Body of pancreas (tissue), 4 donors: ENCODE results near the gene DIP2B. TPM values are rescaled to one million over a fixed set of nuclear protein-coding genes. Genes with fewer than 3 reads are reported as not detected.

Experiments used
- ATAC-seq: fragments of 150-250 bp; one replicate; pipeline ENCODE4 v1.9.1; 2016
- DNase-seq, 4 donors: peaks; one replicate each; pipeline ENCODE4 v3.0.0-alpha.2; 2019
- H3K27ac ChIP-seq, 4 donors: fragments of 200-600 bp; sonication (generic); 1 replicate in 3 of 4; 2 replicates in 1 of 4; pipeline versions ENCODE4 v1.5.1 to v1.6.1; 2016 to 2019; ENCODE audit warnings: mild to moderate bottlenecking in 1 of 4, mixed read lengths in 1 of 4, moderate library complexity in 1 of 4
- H3K27me3 ChIP-seq, 2 donors: fragments of 200-600 bp; sonication (generic); one replicate each; pipeline ENCODE4 v1.6.0; 2016; ENCODE audit warnings: mild to moderate bottlenecking in 1 of 2
- H3K36me3 ChIP-seq, 2 donors: fragments of 200-600 bp; sonication (generic); replicated peaks in 1 of 2; 2 replicates each; pipeline ENCODE4 v1.5.1; 2016; ENCODE audit warnings: low read depth in 2 of 2; ENCODE audit not compliant: insufficient read depth in 1 of 2
- H3K4me1 ChIP-seq: fragments of 200-600 bp; sonication (generic); one replicate; pipeline ENCODE4 v1.6.0; 2016
- H3K4me3 ChIP-seq, 2 donors: fragments of 200-600 bp; sonication (generic); 1 replicate in 1 of 2; 2 replicates in 1 of 2; pipeline ENCODE4 v1.5.1; 2016 to 2019
- H3K9me3 ChIP-seq, 3 donors: fragments of 200-600 bp; sonication (generic); 1 replicate in 2 of 3; 2 replicates in 1 of 3; pipeline ENCODE4 v1.5.1; 2016
- POLR2A ChIP-seq, 3 donors: fragments of 450-650 bp; IDR thresholded peaks; one replicate each; pipeline ENCODE4 v1.6.1; 2016; ENCODE audit warnings: antibody characterized with exemption in 3 of 3, mild to moderate bottlenecking in 2 of 3
- WGBS, 2 donors: methylation state at CpG; one replicate each; pipeline ENCODE4 v1.1.5; 2017; 5-methylcytosine and 5-hydroxymethylcytosine counted together
- intact Hi-C: fragments of 100-400 bp; cut with DNase I; formaldehyde crosslinking; loops from one replicate; pipeline ENCODE4 v1.15.1; 2023
- total RNA-seq, 2 donors: library from RNA; depleted of rRNA; stranded (reverse); fragments of >200 nt; gene quantifications; one replicate each; pipeline ENCODE4 v1.1.0, GENCODE V29; 2016
- TF ChIP-seq, protein P1 (sequence below), 7 experiments: fragments of 450-650 bp in 4 of 7; fragments of 200-600 bp in 3 of 7; sonication (generic) in 3 of 7; IDR thresholded peaks; one replicate each; pipeline ENCODE4 v1.5.1; 2016 to 2019; ENCODE audit warnings: antibody characterized with exemption in 7 of 7

Gene DIP2B
- total RNA-seq, 2 donors from 2014 or later: 15.8 to 28.7 TPM

DNA sequence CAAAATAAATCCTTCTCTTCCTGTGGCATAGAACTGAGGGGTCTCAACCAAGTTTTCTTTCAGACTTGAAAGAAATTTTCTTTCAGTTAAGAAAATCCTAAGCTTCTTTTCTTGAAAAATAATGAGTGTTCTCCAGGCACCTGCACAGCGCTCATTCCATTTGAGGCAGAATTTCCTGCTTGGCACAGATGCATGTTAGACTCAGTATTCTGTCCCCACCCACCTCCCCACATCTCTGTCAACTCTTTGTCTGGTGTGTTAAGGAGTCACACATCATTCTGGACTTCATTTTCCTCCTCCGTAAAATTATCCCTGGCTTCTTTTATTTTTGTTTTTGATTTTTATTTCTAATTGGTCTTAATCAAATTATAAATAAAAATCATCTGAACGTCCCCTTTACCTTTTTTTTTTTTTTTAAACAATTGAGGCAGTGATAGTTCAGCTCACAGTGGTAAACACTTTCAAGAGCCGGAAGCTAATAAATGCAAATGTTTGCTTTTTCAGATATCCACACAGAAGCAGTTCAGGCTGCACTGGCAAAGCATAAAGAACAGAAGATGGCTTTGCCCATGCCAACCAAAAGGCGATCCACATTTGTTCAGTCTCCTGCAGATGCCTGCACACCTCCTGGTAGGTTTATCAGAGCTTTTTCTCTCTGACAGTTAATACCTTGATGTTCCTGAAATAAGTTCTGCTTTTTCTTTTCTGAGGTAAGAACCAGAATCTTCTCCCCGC lies 155.1 kb downstream of the DIP2B start:
- peak overlapping the region in 1 of 4 donors; percentile 20 for H3K27ac ChIP-seq
- no peaks in the 10 kb centered on the region for H3K9me3 ChIP-seq
- ATAC-seq (no peak), DNase-seq (no peak)
- TF ChIP-seq POLR2A (IDR thresholded peaks at IDR 0.05): no peak
- peaks cover 10% of the 10 kb centered on the region for H3K4me1 ChIP-seq
- H3K4me3 ChIP-seq: no peak overlapping the region
- no peaks in the 10 kb centered on the region for H3K27me3 ChIP-seq
- intact Hi-C loops: no loop called here
- peaks cover 0 to 1% of the 10 kb centered on the region in 2 donors for H3K36me3 ChIP-seq
- 53 to 66% methylated on average over 6 of the region's 6 CpGs for WGBS, 2 donors

DNA sequence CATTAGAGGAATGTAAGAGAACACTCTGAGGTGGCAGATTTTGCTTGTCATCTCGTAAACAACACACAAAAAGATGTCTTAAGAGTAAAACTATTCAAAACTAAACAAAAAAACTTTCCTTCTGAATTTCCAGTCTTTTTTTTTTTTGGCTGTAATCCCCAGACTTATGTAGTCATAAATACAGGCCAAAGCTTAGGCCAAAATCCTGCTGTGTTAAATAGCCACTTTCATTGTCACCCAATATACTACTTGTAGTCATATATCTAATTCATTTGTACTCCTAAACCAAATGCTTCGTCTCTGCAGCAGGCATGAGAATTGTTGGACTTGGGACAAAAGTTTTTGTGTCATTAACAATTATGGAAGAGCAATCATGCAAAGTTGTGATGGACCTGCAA lies 155.6 kb downstream of the DIP2B start:
- intact Hi-C loops: no loop called here
- Histone ChIP-seq H3K4me3 (no peak overlapping the region), H3K27me3 (no peaks in the 10 kb centered on the region), H3K4me1 (peaks cover 10% of the 10 kb centered on the region), H3K27ac (peak overlapping the region in 1 of 4 donors; percentile 20), H3K36me3 (peaks cover 0 to 1% of the 10 kb centered on the region in 2 donors), H3K9me3 (no peaks in the 10 kb centered on the region)
- WGBS, 2 donors: 83 to 88% methylated on average over 2 of the region's 2 CpGs
- ATAC-seq: no peak
- TF ChIP-seq, protein P1, sequence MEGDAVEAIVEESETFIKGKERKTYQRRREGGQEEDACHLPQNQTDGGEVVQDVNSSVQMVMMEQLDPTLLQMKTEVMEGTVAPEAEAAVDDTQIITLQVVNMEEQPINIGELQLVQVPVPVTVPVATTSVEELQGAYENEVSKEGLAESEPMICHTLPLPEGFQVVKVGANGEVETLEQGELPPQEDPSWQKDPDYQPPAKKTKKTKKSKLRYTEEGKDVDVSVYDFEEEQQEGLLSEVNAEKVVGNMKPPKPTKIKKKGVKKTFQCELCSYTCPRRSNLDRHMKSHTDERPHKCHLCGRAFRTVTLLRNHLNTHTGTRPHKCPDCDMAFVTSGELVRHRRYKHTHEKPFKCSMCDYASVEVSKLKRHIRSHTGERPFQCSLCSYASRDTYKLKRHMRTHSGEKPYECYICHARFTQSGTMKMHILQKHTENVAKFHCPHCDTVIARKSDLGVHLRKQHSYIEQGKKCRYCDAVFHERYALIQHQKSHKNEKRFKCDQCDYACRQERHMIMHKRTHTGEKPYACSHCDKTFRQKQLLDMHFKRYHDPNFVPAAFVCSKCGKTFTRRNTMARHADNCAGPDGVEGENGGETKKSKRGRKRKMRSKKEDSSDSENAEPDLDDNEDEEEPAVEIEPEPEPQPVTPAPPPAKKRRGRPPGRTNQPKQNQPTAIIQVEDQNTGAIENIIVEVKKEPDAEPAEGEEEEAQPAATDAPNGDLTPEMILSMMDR (IDR thresholded peaks at IDR 0.05): no peak
- no peak for TF ChIP-seq POLR2A (IDR thresholded peaks at IDR 0.05)
- no peak for DNase-seq

DNA sequence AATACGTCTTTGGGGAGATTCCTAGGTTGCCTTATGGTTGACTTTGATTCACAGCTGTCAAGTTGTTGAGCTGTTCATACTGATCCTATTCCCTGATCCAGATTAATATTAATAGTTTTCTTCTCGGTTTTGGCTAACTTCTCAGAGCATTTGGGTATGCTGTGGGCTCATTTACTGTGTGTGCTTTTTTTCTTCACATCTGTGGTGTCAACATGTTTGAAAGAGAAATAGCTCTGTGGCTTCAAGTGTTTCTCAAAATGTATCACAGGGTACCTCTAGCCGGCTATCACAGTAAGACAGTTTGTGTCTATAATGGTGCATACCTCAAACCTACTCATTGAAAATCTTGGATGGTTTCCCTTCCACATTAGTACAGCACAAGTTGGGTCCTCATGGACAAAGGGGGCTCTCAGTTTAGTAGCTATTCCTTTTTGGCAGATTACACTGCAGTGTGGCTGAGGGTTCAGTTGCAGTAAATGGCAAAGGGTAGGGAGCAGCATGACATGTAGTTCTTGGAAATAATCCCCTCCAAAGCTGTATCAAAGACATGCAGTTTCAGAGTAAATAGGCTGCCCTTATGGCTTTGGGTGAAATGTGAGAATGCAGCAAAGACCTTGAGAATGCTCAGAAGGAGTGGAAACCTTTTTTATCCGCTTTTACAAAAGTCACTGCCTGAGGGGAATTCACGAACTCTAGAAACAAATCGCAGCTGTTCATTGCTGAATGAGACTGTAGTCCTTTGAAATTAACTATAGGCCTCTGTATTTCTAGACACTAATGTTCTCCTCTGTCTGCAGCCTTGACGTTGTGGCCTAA lies 156.7 kb downstream of the DIP2B start:
- Histone ChIP-seq H3K4me1 (peaks cover 10% of the 10 kb centered on the region), H3K27me3 (no peaks in the 10 kb centered on the region), H3K4me3 (no peak overlapping the region), H3K27ac (no peak overlapping the region), H3K36me3 (peaks cover 0 to 1% of the 10 kb centered on the region in 2 donors), H3K9me3 (no peaks in the 10 kb centered on the region)
- intact Hi-C loops: no loop called here
- TF ChIP-seq, protein P1 (IDR thresholded peaks at IDR 0.05): no peak
- TF ChIP-seq POLR2A (IDR thresholded peaks at IDR 0.05): no peak
- no peak for ATAC-seq
- 72 to 85% methylated on average over 6 to 7 of the region's 7 CpGs for WGBS, 2 donors
- DNase-seq: no peak

DNA sequence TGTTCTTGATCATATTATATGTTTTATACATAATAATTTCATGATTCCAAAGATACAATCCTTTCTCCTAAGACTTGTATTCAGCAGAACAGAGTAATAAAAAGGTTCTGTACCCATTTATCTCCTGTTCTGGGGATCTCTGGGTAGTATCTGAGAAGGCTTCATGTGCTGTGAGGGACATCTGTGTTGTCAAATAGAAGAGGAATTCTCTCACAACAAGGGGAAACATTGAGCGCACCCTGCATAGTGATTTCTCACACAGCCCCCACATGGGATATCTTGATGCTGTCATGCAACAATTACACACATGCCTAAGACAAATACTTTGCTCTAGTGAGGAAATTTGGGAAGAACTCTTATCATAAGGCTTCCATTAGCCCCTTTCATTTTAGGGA lies 157.3 kb downstream of the DIP2B start:
- Histone ChIP-seq H3K27ac (no peak overlapping the region), H3K36me3 (peaks cover 0 to 1% of the 10 kb centered on the region in 2 donors), H3K27me3 (no peaks in the 10 kb centered on the region), H3K9me3 (no peaks in the 10 kb centered on the region), H3K4me1 (peaks cover 10% of the 10 kb centered on the region), H3K4me3 (no peak overlapping the region)
- intact Hi-C loops: no loop called here
- DNase-seq (no peak), ATAC-seq (no peak)
- 100% methylated on average over 1 of the region's 1 CpG for WGBS, 2 donors
- TF ChIP-seq, protein P1 (IDR thresholded peaks at IDR 0.05): no peak
- TF ChIP-seq POLR2A (IDR thresholded peaks at IDR 0.05): no peak

DNA sequence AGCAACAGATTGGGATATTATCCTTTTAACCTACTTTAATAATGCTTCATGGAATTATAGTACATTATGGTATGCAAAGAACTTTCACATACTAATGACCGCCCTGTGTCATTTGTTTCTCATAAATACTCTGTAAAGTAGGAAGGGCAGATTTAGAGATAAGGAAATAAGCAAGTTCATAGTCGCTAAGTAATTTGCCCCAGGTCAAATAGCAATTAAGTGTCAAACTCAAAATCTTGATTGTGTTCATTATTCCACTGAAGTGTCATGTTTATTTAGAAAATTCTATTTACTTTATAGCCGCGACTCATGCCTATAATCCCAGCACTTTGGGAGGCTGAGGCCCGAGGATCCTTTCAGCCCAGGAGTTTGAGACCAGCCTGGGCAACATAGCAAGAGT lies 160.4 kb downstream of the DIP2B start:
- H3K9me3 ChIP-seq: no peaks in the 10 kb centered on the region
- peak overlapping the region in 2 of 4 donors; percentile 26 to 60 for H3K27ac ChIP-seq
- H3K4me1 ChIP-seq: no peaks in the 10 kb centered on the region
- H3K27me3 ChIP-seq: no peaks in the 10 kb centered on the region
- intact Hi-C loops: no loop called here
- H3K36me3 ChIP-seq: peaks cover 0 to 1% of the 10 kb centered on the region in 2 donors
- no peak for ATAC-seq
- TF ChIP-seq, protein P1 (IDR thresholded peaks at IDR 0.05): no peak
- no peak for TF ChIP-seq POLR2A (IDR thresholded peaks at IDR 0.05)
- WGBS, 2 donors: 89 to 94% methylated on average over 5 of the region's 5 CpGs
- DNase-seq: no peak
- no peak overlapping the region for H3K4me3 ChIP-seq
